HepG2 (cell line): ENCODE measurements around the gene JAG1. TPM values are rescaled to one million over a fixed set of nuclear protein-coding genes. Genes with fewer than 3 reads are reported as not detected.

ENCODE experiments used
- BATF2 ChIP-seq: sonication (generic); formaldehyde crosslinking; IDR thresholded peaks from 2 replicates; pipeline ENCODE4 v1.8.0; 2022; ENCODE audit warnings: mild to moderate bottlenecking, missing genetic modification reagents, moderate library complexity
- FOXC1 ChIP-seq: sonication (generic); formaldehyde crosslinking; IDR thresholded peaks from 2 replicates; pipeline ENCODE4 v1.8.0; 2022; ENCODE audit warnings: mild to moderate bottlenecking, missing genetic modification reagents, borderline replicate concordance
- MBD4 ChIP-seq: IDR thresholded peaks from 2 replicates; pipeline ENCODE4 v1.6.1; 2012; ENCODE audit warnings: low read length, inconsistent platforms, borderline replicate concordance
- RFXAP ChIP-seq: sonication (generic); formaldehyde crosslinking; IDR thresholded peaks from 2 replicates; pipeline ENCODE4 v1.4.0; 2020; ENCODE audit warnings: missing genetic modification reagents, borderline replicate concordance
- SMARCE1 ChIP-seq: fragments of 450-650 bp; IDR thresholded peaks from 2 replicates; pipeline ENCODE4 v1.6.1; 2017; ENCODE audit warnings: borderline replicate concordance
- SRF ChIP-seq: IDR thresholded peaks from 2 replicates; pipeline ENCODE4 v1.6.1; 2011; ENCODE audit warnings: mild to moderate bottlenecking, low read depth, low read length, moderate library complexity
- ZFP91 ChIP-seq: sonication (generic); formaldehyde crosslinking; IDR thresholded peaks from 2 replicates; pipeline ENCODE4 v1.9.0; 2022; ENCODE audit warnings: missing genetic modification reagents, mild to moderate bottlenecking, borderline replicate concordance
- ZNF142 ChIP-seq: sonication (generic); formaldehyde crosslinking; IDR thresholded peaks from 2 replicates; pipeline ENCODE4 v1.4.0; 2020; ENCODE audit warnings: missing genetic modification reagents
- ZNF276 ChIP-seq: sonication (generic); formaldehyde crosslinking; IDR thresholded peaks from 2 replicates; pipeline ENCODE4 v1.4.0; 2020; ENCODE audit warnings: mild to moderate bottlenecking, low read depth, missing genetic modification reagents
- ZNF281 ChIP-seq: sonication (generic); formaldehyde crosslinking; IDR thresholded peaks from 2 replicates; pipeline ENCODE4 v1.4.0; 2020; ENCODE audit warnings: missing genetic modification reagents, borderline replicate concordance
- ZNF432 ChIP-seq: sonication (generic); formaldehyde crosslinking; IDR thresholded peaks from 2 replicates; pipeline ENCODE4 v1.5.0; 2020; ENCODE audit warnings: missing genetic modification reagents, mild to moderate bottlenecking, borderline replicate concordance
- ZNF501 ChIP-seq: sonication (generic); formaldehyde crosslinking; IDR thresholded peaks from 2 replicates; pipeline ENCODE4 v1.5.1; 2020; ENCODE audit warnings: mild to moderate bottlenecking, moderate library complexity, missing genetic modification reagents
- ZNF513 ChIP-seq: sonication (generic); formaldehyde crosslinking; conservative IDR thresholded peaks from 2 replicates; pipeline ENCODE4 v1.5.0; 2020; ENCODE audit warnings: missing genetic modification reagents
- polyA plus RNA-seq, 8 experiments: library from polyadenylated mRNA; depleted of rRNA in 3 of 8; stranded (reverse) in 7 of 8; unstranded in 1 of 8; fragments of >200 nt; fragmentation: Illumina TruSeq in 4 of 8; extraction: Trizol in 4 of 8; gene quantifications; 2 replicates each; pipeline versions ENCODE4 v1.2.1 to v1.2.3, GENCODE V29; 2011 to 2016; ENCODE audit warnings: low read depth in 4 of 8, missing spikeins in 1 of 8, mixed read lengths in 1 of 8; ENCODE audit not compliant: insufficient read depth in 1 of 8
- total RNA-seq, 5 experiments: library from RNA; depleted of rRNA; stranded (reverse); fragments of >200 nt; fragmentation: Illumina TruSeq; extraction: Trizol; gene quantifications; 2 replicates each; pipeline ENCODE4 v1.2.3, GENCODE V29; 2016; ENCODE audit warnings: low read depth in 1 of 5

JAG1 gene
- total and polyA plus RNA-seq, 2 of the 13 experiments (the other 11 are each of a cell fraction or from before 2014, with no cell fraction given): 47.1 to 56.3 TPM

- 0 out of 2 replicates have a peak, but pooled peaks have one; percentile 12 for TF ChIP-seq ZNF281 (CRISPR knock-in tag)
- TF ChIP-seq ZNF276 (CRISPR knock-in tag): no peak
- no peak for TF ChIP-seq ZNF432 (CRISPR knock-in tag)
- TF ChIP-seq MBD4: no peak
- TF ChIP-seq ZNF501 (CRISPR knock-in tag): peak; percentile 41; the same call in 1 of the 2 replicates
- no peak; the same call in 1 of the 2 replicates for TF ChIP-seq RFXAP
- TF ChIP-seq FOXC1 (CRISPR knock-in tag): no peak
- TF ChIP-seq ZNF513: no peak
- TF ChIP-seq ZFP91: peak; percentile 22; the same call in 1 of the 2 replicates
- TF ChIP-seq SRF: no peak
- no peak for TF ChIP-seq SMARCE1
- TF ChIP-seq BATF2: no peak
- peak; percentile 98 for TF ChIP-seq ZNF142 (CRISPR knock-in tag)
Measured at GRCh38 chr20:10670501-10671220, 3.1 kb downstream of the JAG1 start (continued).
